GM12865 (cell line): ENCODE data around the gene STON2.

Source experiments
- DNase-seq: peaks from one replicate; pipeline ENCODE4 v3.0.0; 2010; ENCODE audit warnings: low read depth
- H3K4me3 ChIP-seq: 2 replicates; pipeline ENCODE4 v1.5.1; 2011; ENCODE audit warnings: mild to moderate bottlenecking, low read depth, low read length, control low read depth
- CTCF ChIP-seq: IDR thresholded peaks from 2 replicates; pipeline ENCODE4 v1.5.1; 2011; ENCODE audit warnings: low read length, control low read depth, low read depth, inconsistent platforms; ENCODE audit not compliant: insufficient read depth; ENCODE audit errors: missing control alignments

Gene STON2

GRCh38 chr14:81418057-81418790 lies 18.1 kb upstream of the STON2 start:
- no peak for TF ChIP-seq CTCF
- DNase-seq = no peak
- H3K4me3 ChIP-seq = no peak overlapping the region

DNA sequence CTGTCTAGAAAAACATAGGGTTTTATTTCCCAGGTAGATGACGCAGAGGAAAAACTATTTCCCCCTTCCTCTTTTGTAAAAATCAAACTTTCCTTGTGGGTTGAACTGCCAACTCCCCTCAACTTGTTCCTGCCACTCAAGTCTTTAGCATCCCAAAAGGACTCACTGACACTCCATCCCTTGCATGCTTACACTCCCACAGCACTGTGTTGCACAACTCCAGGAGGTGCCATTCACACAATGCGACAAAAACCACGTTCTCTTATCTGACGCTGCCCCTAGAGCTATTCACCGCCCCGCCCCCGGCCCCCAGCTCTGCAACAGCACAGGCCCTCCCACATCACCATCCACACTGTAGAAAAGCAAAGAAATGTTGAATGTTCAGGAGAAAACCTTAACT lies 16.9 kb upstream of the STON2 start:
- no peak overlapping the region for H3K4me3 ChIP-seq
- DNase-seq = no peak
- TF ChIP-seq CTCF = no peak

DNA sequence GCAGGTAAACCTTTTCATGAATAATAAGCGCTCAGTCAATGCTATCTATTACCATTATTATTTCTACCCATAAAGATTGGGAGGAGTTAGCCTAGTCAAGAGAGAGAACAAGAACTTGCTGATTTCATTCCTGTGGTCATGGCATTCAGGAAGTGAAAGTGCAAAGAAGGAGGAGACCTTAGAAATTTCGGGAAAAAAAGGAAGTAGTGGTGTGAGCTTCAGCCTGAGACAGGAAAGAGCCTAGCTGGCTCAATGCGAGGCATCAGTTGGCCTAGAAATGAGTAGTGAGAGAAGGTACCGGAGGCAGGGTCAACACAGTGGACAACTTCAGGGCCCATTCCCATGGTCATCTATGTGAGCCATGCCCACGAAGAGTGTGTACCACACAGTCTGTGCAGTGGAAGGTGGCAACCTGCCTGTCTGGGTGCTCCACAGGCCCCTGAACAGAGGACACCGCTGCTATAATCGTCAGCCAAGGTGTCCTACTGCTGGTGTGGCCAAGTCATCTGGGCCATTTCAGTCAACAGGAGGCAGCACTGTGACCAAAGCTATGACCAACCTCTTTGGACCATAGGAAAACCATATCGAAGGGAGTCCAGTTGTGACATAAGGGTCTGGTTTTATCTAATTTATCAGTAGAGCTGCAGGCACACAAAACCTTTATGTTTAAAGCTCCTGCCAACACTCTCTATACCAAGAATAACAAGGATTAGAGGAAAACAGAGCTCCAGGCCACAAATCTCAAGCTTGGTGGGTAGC lies 16.2 kb upstream of the STON2 start:
- DNase-seq = no peak
- no peak overlapping the region for H3K4me3 ChIP-seq
- no peak for TF ChIP-seq CTCF

DNA sequence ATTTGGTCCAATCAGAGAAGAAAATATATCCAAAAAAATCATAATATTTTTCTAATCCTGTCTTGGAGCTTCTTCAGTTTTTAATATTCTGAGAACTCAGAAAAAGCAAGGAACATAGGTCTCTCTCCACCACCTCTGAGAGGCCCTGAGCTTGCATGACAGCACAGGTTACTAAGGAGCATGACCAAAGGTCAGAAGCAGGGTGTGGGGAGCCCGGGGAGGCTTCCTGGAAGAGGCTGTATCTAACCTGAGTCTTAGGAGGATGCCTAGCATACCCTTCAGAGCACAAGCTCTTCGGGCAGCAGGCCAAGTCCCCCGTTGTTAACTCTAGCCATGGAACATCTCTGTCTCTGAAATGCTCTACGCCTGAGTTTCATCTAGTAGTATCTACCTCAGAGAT lies 15.7 kb upstream of the STON2 start:
- H3K4me3 ChIP-seq = no peak overlapping the region
- no peak for TF ChIP-seq CTCF
- no peak for DNase-seq

GRCh38 chr14:81414123-81414522 lies 14.0 kb upstream of the STON2 start:
- no peak for TF ChIP-seq CTCF
- DNase-seq = no peak

DNA sequence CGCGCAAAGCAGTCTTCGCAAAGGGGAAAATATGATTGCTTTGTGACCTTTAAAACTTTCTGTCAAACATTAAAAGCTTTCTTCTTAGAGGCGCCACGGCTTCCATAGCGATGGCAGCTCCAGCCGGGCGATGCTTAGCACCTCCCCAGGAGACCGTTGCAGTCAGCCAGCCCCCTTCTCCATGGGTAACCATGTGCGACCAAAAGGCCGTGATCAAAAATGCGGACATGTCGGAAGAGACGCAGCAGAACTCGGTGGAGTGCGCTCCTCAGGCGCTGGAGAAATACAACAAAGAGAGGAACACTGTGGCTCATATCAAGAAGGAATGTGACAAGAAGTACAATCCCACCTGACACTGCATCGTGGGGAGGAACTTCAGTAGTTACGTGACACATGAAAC lies 12.7 kb upstream of the STON2 start:
- no peak for TF ChIP-seq CTCF
- no peak overlapping the region for H3K4me3 ChIP-seq
- no peak for DNase-seq

More at GRCh38 chr14:81414123-81414522, 14.0 kb upstream of the STON2 start:
- no peak overlapping the region for H3K4me3 ChIP-seq

GRCh38 chr14:81408595-81408994 lies 8.5 kb upstream of the STON2 start:
- no peak for DNase-seq
- no peak overlapping the region for H3K4me3 ChIP-seq
- TF ChIP-seq CTCF = no peak
